ENCODE results near the gene SPAG5. TPM values are rescaled to one million over a fixed set of nuclear protein-coding genes. Genes with fewer than 3 reads are reported as not detected.

Gene SPAG5
- total RNA-seq, 4 donors from 2014 or later: 10.0 to 28.3 (median 16.2) TPM

- intact Hi-C loops (cut with DNase I): no loop called here
- H3K9me3 ChIP-seq: no peaks in the 10 kb centered on the region
- H3K27ac ChIP-seq: no peak overlapping the region
- TF ChIP-seq POLR2A (IDR thresholded peaks at IDR 0.05): no peak
- TF ChIP-seq, protein P1, sequence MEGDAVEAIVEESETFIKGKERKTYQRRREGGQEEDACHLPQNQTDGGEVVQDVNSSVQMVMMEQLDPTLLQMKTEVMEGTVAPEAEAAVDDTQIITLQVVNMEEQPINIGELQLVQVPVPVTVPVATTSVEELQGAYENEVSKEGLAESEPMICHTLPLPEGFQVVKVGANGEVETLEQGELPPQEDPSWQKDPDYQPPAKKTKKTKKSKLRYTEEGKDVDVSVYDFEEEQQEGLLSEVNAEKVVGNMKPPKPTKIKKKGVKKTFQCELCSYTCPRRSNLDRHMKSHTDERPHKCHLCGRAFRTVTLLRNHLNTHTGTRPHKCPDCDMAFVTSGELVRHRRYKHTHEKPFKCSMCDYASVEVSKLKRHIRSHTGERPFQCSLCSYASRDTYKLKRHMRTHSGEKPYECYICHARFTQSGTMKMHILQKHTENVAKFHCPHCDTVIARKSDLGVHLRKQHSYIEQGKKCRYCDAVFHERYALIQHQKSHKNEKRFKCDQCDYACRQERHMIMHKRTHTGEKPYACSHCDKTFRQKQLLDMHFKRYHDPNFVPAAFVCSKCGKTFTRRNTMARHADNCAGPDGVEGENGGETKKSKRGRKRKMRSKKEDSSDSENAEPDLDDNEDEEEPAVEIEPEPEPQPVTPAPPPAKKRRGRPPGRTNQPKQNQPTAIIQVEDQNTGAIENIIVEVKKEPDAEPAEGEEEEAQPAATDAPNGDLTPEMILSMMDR (IDR thresholded peaks at IDR 0.05): no peak
- H3K4me1 ChIP-seq: peaks cover 14 to 56% (median 21%) of the 10 kb centered on the region in 3 donors
- WGBS, 2 donors: 98 to 100% methylated on average over 2 to 8 of the region's 9 CpGs
- H3K4me3 ChIP-seq: no peak overlapping the region
- no peak for DNase-seq
- H3K36me3 ChIP-seq: peaks cover 0 to 25% (median 0%) of the 10 kb centered on the region in 3 donors
- no peaks in the 10 kb centered on the region for H3K27me3 ChIP-seq
These were observed 25.3 kb downstream of the SPAG5 start for GRCh38 chr17:28573521-28573920.

DNA sequence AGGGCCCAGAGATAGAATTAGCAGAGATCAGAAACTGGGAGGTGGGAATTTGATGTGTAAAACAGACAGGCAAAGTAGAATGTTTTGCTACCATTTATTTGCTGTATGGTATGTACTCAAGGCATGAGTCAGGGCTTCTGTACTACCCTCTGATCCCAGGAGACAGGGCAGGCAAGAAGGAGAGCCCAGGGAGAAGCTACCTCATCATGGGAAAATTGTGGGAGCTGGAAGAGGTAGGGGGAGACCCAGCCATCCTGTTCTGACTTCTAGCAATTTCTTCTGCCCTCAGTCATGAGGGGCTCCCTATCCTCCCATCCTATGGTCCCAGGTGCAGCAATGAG is 25.8 kb downstream of the SPAG5 start:
- intact Hi-C loops (cut with DNase I): no loop called here
- Histone ChIP-seq H3K36me3 (peaks cover 0 to 25% (median 0%) of the 10 kb centered on the region in 3 donors), H3K4me1 (peaks cover 14 to 60% (median 21%) of the 10 kb centered on the region in 3 donors), H3K9me3 (no peaks in the 10 kb centered on the region), H3K4me3 (no peak overlapping the region), H3K27ac (no peak overlapping the region), H3K27me3 (no peaks in the 10 kb centered on the region)
- DNase-seq: no peak
- TF ChIP-seq, protein P1 (IDR thresholded peaks at IDR 0.05): no peak
- no peak for TF ChIP-seq POLR2A (IDR thresholded peaks at IDR 0.05)

DNA sequence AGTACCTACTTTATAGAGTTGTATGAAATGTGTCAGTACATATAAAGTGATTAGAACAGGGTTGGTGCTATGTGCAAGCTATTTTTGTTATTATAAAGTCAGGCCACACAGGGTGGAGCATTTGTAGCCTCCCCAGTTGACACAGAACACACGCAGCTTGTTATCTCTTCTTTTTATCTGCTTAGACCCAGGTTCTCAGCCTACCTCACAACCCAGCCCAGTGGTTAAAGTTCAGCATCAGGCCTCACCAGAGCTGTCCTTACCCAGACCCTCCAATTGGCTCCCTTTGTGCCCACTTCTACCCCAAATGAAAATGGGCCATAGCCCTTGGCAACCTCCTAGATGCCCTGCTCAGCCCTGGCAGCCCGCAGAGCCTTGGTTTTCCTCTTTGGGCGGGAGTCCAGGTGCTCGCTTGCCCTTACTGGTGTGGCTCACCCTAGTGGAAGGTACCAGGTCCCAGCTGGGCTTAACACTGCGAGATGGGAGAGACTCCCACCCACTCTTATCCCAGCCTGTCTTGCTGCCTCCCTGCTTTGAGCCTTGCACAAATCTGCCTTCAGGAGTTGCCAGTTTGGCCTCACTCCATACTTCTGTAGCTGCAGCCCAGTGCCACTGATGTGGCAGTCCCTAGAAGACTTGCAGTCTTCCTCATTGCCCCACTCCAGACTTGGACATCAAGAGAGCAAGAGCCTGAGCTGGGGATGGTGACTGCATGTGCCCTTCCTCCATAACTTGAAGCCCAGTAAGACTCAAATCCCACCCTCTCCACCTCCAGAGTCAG is 26.4 kb downstream of the SPAG5 start:
- Histone ChIP-seq H3K9me3 (no peaks in the 10 kb centered on the region), H3K36me3 (peaks cover 0 to 29% (median 0%) of the 10 kb centered on the region in 3 donors), H3K27me3 (no peaks in the 10 kb centered on the region), H3K4me3 (peak overlapping the region in 3 of 4 donors; percentile 94 to 100 (median 98)), H3K27ac (peak overlapping the region in 2 of 4 donors; percentile 92 to 95), H3K4me1 (peaks cover 14 to 65% (median 21%) of the 10 kb centered on the region in 3 donors)
- intact Hi-C loops (cut with DNase I): no loop called here
- WGBS, 2 donors: 71 to 78% methylated on average over 2 to 5 of the region's 5 CpGs
- no peak for DNase-seq
- TF ChIP-seq POLR2A (IDR thresholded peaks at IDR 0.05): no peak
- TF ChIP-seq, protein P1 (IDR thresholded peaks at IDR 0.05): no peak

GRCh38 chr17:28571361-28572122 is 27.3 kb downstream of the SPAG5 start, which contains the start of gene PIGS:
PIGS (minus strand) TSS chr17:28571524; CDS start chr17:28571496, 28 bp downstream.
- Histone ChIP-seq H3K4me1 (peaks cover 8 to 60% (median 18%) of the 10 kb centered on the region in 3 donors), H3K27me3 (no peaks in the 10 kb centered on the region), H3K4me3 (peak within 1 kb of the TSS; percentile 81 to 100 (median 96)), H3K27ac (peak within 1 kb of the TSS; percentile 86 to 95 (median 90)), H3K36me3 (peaks cover 0 to 36% (median 0%) of the 10 kb centered on the region in 3 donors), H3K9me3 (no peaks in the 10 kb centered on the region)
- peak; percentile 60 for DNase-seq
- TF ChIP-seq POLR2A (IDR thresholded peaks at IDR 0.05): peak in 3 of 4 donors; percentile 75 to 85 (median 78)
- TF ChIP-seq, protein P1 (IDR thresholded peaks at IDR 0.05): no peak
- WGBS, 2 donors: 1 to 3% methylated on average over 9 of the region's 49 CpGs
- intact Hi-C loops (cut with DNase I): no loop called here

All from esophagus squamous epithelium (tissue), 5 donors.